IMR-90 (cell line): ENCODE data around the gene PLCH2. TPM values are rescaled to one million over a fixed set of nuclear protein-coding genes. Genes with fewer than 3 reads are reported as not detected.

Source experiments
- ATAC-seq: fragments of 200-7000 bp; cut with Tn5 transposase; 2 replicates; pipeline ENCODE4 v1.9.1; 2020; ENCODE audit warnings: low read depth, mild to moderate bottlenecking, moderate library complexity
- BruUV-seq: library from RNA; stranded (reverse); fragments of 400-500 nt; replicated peaks from 2 replicates; lab custom pipeline; 2021; lab: Mats Ljungman, UMichigan
- CTCF ChIA-PET: fragments of 300-600 bp; formaldehyde crosslinking; extraction: SDS; loops from one replicate; lab custom pipeline; 2021; ENCODE audit warnings: antibody characterized with exemption; lab: Yijun Ruan, JAX
- POLR2A ChIA-PET: fragments of 300-600 bp; sonication (Branson Sonifier 250); formaldehyde crosslinking; loops from one replicate; lab custom pipeline; 2022; ENCODE audit warnings: antibody characterized with exemption; ENCODE audit not compliant: unreplicated experiment; lab: Charles Lee
- DNase-seq: peaks from one replicate; pipeline ENCODE4 v3.0.0; 2013
- H2AFZ ChIP-seq: replicated peaks from 2 replicates; pipeline ENCODE3; 2013; ENCODE audit warnings: low read length, mild to moderate bottlenecking; ENCODE audit not compliant: poor library complexity
- H2AK5ac ChIP-seq: 2 replicates; pipeline ENCODE4 v1.6.1; 2013; ENCODE audit warnings: low read depth, low read length, inconsistent platforms
- H2AK9ac ChIP-seq: replicated peaks from 2 replicates; pipeline ENCODE3; 2013; ENCODE audit warnings: mild to moderate bottlenecking, low read depth, low read length, moderate library complexity; ENCODE audit not compliant: poor library complexity
- H2BK120ac ChIP-seq: 2 replicates; pipeline ENCODE4 v1.6.1; 2013; ENCODE audit warnings: low read depth, low read length, inconsistent platforms
- H2BK15ac ChIP-seq: 3 replicates; pipeline ENCODE4 v1.6.1; 2013; ENCODE audit warnings: low read depth, low read length, inconsistent platforms
- H2BK20ac ChIP-seq: 2 replicates; pipeline ENCODE4 v1.6.1; 2013; ENCODE audit warnings: low read depth, mild to moderate bottlenecking, inconsistent platforms, low read length, moderate library complexity
- H2BK5ac ChIP-seq: 2 replicates; pipeline ENCODE4 v1.6.1; 2013; ENCODE audit warnings: mild to moderate bottlenecking, low read depth, low read length, inconsistent platforms; ENCODE audit not compliant: poor library complexity, severe bottlenecking
- H3K14ac ChIP-seq: replicated peaks from 2 replicates; pipeline ENCODE4 v1.6.1; 2013; ENCODE audit warnings: low read depth, low read length, inconsistent platforms
- H3K18ac ChIP-seq: 2 replicates; pipeline ENCODE4 v1.6.1; 2013; ENCODE audit warnings: low read depth, low read length, control low read depth
- H3K23ac ChIP-seq: 2 replicates; pipeline ENCODE4 v1.6.1; 2013; ENCODE audit warnings: low read depth, low read length, inconsistent platforms
- H3K27ac ChIP-seq: 2 replicates; pipeline ENCODE4 v1.5.1; 2013; ENCODE audit warnings: mild to moderate bottlenecking, control low read depth, low read length; ENCODE audit not compliant: insufficient read depth
- H3K27me3 ChIP-seq: 2 replicates; pipeline ENCODE4 v1.6.1; 2013; ENCODE audit warnings: low read length; ENCODE audit not compliant: control insufficient read depth, insufficient read depth
- H3K36me3 ChIP-seq: 2 replicates; pipeline ENCODE4 v1.6.1; 2013; ENCODE audit warnings: low read length, mixed read lengths; ENCODE audit not compliant: control insufficient read depth, insufficient read depth
- H3K4ac ChIP-seq: 2 replicates; pipeline ENCODE4 v1.6.1; 2013; ENCODE audit warnings: low read depth, low read length, inconsistent platforms
- H3K4me1 ChIP-seq: 2 replicates; pipeline ENCODE4 v1.6.1; 2013; ENCODE audit warnings: low read length, mixed read lengths; ENCODE audit not compliant: control insufficient read depth, insufficient read depth
- H3K4me2 ChIP-seq: 2 replicates; pipeline ENCODE4 v1.6.1; 2013; ENCODE audit warnings: low read depth, mild to moderate bottlenecking, control low read depth, low read length, moderate library complexity
- H3K4me3 ChIP-seq: 2 replicates; pipeline ENCODE4 v1.5.1; 2013; ENCODE audit warnings: low read depth, mild to moderate bottlenecking, control low read depth, low read length, moderate library complexity; ENCODE audit not compliant: insufficient read depth
- H3K56ac ChIP-seq: 2 replicates; pipeline ENCODE4 v1.6.1; 2013; ENCODE audit warnings: low read length, inconsistent platforms; ENCODE audit not compliant: insufficient read depth; ENCODE audit errors: extremely low read depth
- H3K79me1 ChIP-seq, 2 experiments: 2 replicates each; pipeline ENCODE4 v1.6.1; 2013; ENCODE audit warnings: low read length in 2 of 2, inconsistent platforms in 1 of 2, low read depth in 1 of 2
- H3K9ac ChIP-seq: 2 replicates; pipeline ENCODE4 v1.6.1; 2013; ENCODE audit warnings: low read depth, low read length, control low read depth
- H3K9me1 ChIP-seq: 2 replicates; pipeline ENCODE4 v1.6.1; 2013; ENCODE audit warnings: low read length, inconsistent platforms; ENCODE audit not compliant: insufficient read depth
- H3K9me3 ChIP-seq: 2 replicates; pipeline ENCODE4 v1.6.1; 2013; ENCODE audit warnings: low read length; ENCODE audit not compliant: control insufficient read depth, insufficient read depth
- H4K20me1 ChIP-seq: 2 replicates; pipeline ENCODE4 v1.6.1; 2013; ENCODE audit warnings: low read length, inconsistent platforms; ENCODE audit not compliant: insufficient read depth
- H4K5ac ChIP-seq: 2 replicates; pipeline ENCODE4 v1.6.1; 2013; ENCODE audit warnings: mild to moderate bottlenecking, low read depth, low read length, control low read depth
- H4K8ac ChIP-seq, 2 experiments: 2 replicates each; pipeline ENCODE4 v1.6.1; 2013; ENCODE audit warnings: low read depth in 2 of 2, low read length in 2 of 2, control low read depth in 1 of 2, inconsistent platforms in 1 of 2
- H4K91ac ChIP-seq: 2 replicates; pipeline ENCODE4 v1.6.1; 2013; ENCODE audit warnings: low read depth, low read length, inconsistent platforms; ENCODE audit not compliant: insufficient read depth
- NFE2L2 ChIP-seq: fragments of 150-350 bp; IDR thresholded peaks from 2 replicates; pipeline ENCODE4 v1.6.1; 2016; ENCODE audit warnings: low read depth, mild to moderate bottlenecking, low read length
- POLR2A ChIP-seq: IDR thresholded peaks from 2 replicates; pipeline ENCODE4 v1.6.1; 2012; ENCODE audit warnings: mild to moderate bottlenecking, low read depth, low read length
- WGBS, 2 experiments: methylation state at CpG; one replicate each; pipeline versions ENCODE4 v1.1.5 to v1.1.7; 2013; ENCODE audit warnings: missing lambda C conversion rate in 2 of 2; ENCODE audit not compliant: insufficient read length in 1 of 2; ENCODE audit errors: extremely low coverage in 2 of 2; 5-methylcytosine and 5-hydroxymethylcytosine counted together
- dilution Hi-C: fragments of 300-500 bp; cut with HindIII; formaldehyde crosslinking; loops from one replicate; pipeline ENCODE4 v1.14.3; 2018; ENCODE audit warnings: low sequenced_read_pairs; ENCODE audit not compliant: unreplicated experiment
- in situ Hi-C: fragments of 300-500 bp; cut with MboI; formaldehyde crosslinking; loops from 3 replicates; pipeline ENCODE4 v1.14.3; 2019; ENCODE audit warnings: low sequenced_read_pairs, inconsistent platforms, mixed read lengths
- intact Hi-C: fragments of 100-400 bp; cut with micrococcal nuclease; formaldehyde crosslinking; loops from 2 replicates; pipeline ENCODE4 v1.10.0; 2022
- polyA plus RNA-seq, 3 experiments: library from polyadenylated mRNA; depleted of rRNA; stranded (reverse); fragments of >200 nt; gene quantifications; 2 replicates each; pipeline ENCODE4 v1.2.3, GENCODE V29; 2012; ENCODE audit warnings: low replicate concordance in 1 of 3
- total RNA-seq: library from RNA; depleted of rRNA; stranded (reverse); fragments of >200 nt; gene quantifications from 2 replicates; pipeline ENCODE4 v1.2.3, GENCODE V29; 2012
- TF ChIP-seq, protein P1 (sequence below): conservative IDR thresholded peaks from 2 replicates; pipeline ENCODE4 v1.5.1; 2012; ENCODE audit warnings: mild to moderate bottlenecking, low read depth, low read length, improper control_type of control experiment
- TF ChIP-seq, protein P2 (sequence below): fragments of 150-350 bp; IDR thresholded peaks from 2 replicates; pipeline ENCODE4 v1.6.1; 2017; ENCODE audit warnings: mild to moderate bottlenecking, antibody characterized with exemption, low read length, low read depth

Gene PLCH2
- total and polyA plus RNA-seq, 2 of the 4 experiments (the other 2 are of a cell fraction): 0.18 to 1.9 TPM

DNA sequence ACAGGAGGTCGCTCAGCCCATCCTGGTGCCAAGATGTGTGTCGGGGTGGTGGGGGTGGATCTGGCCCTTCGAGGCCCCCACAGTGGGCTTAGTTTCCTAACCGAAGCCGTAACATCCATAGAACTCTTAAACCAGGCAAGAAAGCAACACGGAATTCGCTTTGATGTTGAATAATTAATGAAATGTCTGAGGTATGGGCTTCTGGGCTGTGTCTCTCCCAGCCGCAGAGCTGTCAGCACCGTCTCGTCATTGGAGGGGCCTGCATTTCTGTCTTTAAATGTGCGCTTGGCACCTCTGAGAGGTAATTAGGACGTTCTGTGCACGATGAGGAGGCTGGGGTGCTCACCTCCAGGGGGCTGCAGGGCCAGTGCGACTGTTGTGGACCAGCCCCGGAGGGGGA, 13.3 kb upstream of the PLCH2 start:
- no peak overlapping the region for H3K14ac ChIP-seq
- ATAC-seq (no peak), DNase-seq (no peak)
- H2AK9ac ChIP-seq: no peak overlapping the region
- no peak overlapping the region for H3K9ac ChIP-seq
- dilution Hi-C loops (no loop called here), intact Hi-C loops (no loop called here), in situ Hi-C loops (no loop called here)
- no peak overlapping the region for H4K8ac ChIP-seq
- TF ChIP-seq NFE2L2: no peak
- TF ChIP-seq, protein P1, sequence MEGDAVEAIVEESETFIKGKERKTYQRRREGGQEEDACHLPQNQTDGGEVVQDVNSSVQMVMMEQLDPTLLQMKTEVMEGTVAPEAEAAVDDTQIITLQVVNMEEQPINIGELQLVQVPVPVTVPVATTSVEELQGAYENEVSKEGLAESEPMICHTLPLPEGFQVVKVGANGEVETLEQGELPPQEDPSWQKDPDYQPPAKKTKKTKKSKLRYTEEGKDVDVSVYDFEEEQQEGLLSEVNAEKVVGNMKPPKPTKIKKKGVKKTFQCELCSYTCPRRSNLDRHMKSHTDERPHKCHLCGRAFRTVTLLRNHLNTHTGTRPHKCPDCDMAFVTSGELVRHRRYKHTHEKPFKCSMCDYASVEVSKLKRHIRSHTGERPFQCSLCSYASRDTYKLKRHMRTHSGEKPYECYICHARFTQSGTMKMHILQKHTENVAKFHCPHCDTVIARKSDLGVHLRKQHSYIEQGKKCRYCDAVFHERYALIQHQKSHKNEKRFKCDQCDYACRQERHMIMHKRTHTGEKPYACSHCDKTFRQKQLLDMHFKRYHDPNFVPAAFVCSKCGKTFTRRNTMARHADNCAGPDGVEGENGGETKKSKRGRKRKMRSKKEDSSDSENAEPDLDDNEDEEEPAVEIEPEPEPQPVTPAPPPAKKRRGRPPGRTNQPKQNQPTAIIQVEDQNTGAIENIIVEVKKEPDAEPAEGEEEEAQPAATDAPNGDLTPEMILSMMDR: no peak
- TF ChIP-seq POLR2A: no peak
- TF ChIP-seq, protein P2, sequence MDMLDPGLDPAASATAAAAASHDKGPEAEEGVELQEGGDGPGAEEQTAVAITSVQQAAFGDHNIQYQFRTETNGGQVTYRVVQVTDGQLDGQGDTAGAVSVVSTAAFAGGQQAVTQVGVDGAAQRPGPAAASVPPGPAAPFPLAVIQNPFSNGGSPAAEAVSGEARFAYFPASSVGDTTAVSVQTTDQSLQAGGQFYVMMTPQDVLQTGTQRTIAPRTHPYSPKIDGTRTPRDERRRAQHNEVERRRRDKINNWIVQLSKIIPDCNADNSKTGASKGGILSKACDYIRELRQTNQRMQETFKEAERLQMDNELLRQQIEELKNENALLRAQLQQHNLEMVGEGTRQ: no peak
- H3K79me1 ChIP-seq: no peaks in the 10 kb centered on the region
- peaks cover 34% of the 10 kb centered on the region for H3K27me3 ChIP-seq
- WGBS, 2 experiments: 6% methylated on average over 3 of the region's 15 CpGs; no CpG with 5 or more reads in 1 of the 2 experiments
- no peaks in the 10 kb centered on the region for H4K20me1 ChIP-seq
- no peak overlapping the region for H3K18ac ChIP-seq
- no peak overlapping the region for H3K27ac ChIP-seq
- no peaks in the 10 kb centered on the region for H3K9me1 ChIP-seq
- no peak overlapping the region for H2BK15ac ChIP-seq
- no peak overlapping the region for H4K91ac ChIP-seq
- no peak overlapping the region for H3K56ac ChIP-seq
- BruUV-seq: no TSS peak
- H3K4me3 ChIP-seq: no peak overlapping the region
- no peaks in the 10 kb centered on the region for H3K4me1 ChIP-seq
- H2AFZ ChIP-seq: no peak overlapping the region
- no peaks in the 10 kb centered on the region for H3K36me3 ChIP-seq
- H3K23ac ChIP-seq: no peak overlapping the region
- no peak overlapping the region for H2BK5ac ChIP-seq
- POLR2A ChIA-PET: no interaction called here
- no peak overlapping the region for H3K4me2 ChIP-seq
- no peak overlapping the region for H2BK120ac ChIP-seq
- no peak overlapping the region for H2BK20ac ChIP-seq
- no peaks in the 10 kb centered on the region for H3K9me3 ChIP-seq
- H4K5ac ChIP-seq: no peak overlapping the region
- no peak overlapping the region for H2AK5ac ChIP-seq
- no peak overlapping the region for H3K4ac ChIP-seq
- CTCF ChIA-PET: no interaction called here
